Measurements from ENCODE around the gene ATP8A1.

Gene ATP8A1

DNA sequence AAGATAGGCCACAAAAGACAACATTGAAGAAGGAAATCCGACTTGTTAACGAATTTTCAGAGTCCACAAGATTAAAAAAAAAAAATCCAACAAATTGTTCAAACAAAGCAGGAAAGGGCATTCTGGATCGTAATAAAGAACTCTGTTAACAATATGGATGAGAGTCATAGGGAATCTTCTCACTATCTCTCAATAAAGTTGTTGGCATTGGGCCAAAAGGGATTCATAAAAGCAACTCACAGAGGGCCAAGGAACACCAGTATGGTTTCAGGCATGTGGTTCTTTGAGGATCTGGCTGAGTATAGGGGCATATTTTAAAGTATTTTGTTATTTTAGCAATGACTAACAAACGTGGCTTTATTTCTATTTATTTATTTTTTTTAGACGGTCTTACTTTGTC is 210.1 kb downstream of the ATP8A1 start:
- no peak overlapping the region for H2AFZ ChIP-seq (ENCODE audit: low read depth, low read length)
- no peak overlapping the region for H3K27ac ChIP-seq (ENCODE audit: low read length)
- peaks cover 20% of the 10 kb centered on the region for H3K36me3 ChIP-seq (replicated peaks; ENCODE audit: low read depth, low read length)
- no peaks in the 10 kb centered on the region for H3K27me3 ChIP-seq (ENCODE audit: low read depth, low read length)
- TF ChIP-seq EZH2phosphoT487 (IDR thresholded peaks at IDR 0.05; ENCODE audit: low read depth): no peak
- TF ChIP-seq, protein P1, sequence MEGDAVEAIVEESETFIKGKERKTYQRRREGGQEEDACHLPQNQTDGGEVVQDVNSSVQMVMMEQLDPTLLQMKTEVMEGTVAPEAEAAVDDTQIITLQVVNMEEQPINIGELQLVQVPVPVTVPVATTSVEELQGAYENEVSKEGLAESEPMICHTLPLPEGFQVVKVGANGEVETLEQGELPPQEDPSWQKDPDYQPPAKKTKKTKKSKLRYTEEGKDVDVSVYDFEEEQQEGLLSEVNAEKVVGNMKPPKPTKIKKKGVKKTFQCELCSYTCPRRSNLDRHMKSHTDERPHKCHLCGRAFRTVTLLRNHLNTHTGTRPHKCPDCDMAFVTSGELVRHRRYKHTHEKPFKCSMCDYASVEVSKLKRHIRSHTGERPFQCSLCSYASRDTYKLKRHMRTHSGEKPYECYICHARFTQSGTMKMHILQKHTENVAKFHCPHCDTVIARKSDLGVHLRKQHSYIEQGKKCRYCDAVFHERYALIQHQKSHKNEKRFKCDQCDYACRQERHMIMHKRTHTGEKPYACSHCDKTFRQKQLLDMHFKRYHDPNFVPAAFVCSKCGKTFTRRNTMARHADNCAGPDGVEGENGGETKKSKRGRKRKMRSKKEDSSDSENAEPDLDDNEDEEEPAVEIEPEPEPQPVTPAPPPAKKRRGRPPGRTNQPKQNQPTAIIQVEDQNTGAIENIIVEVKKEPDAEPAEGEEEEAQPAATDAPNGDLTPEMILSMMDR (IDR thresholded peaks at IDR 0.05; ENCODE audit: low read depth, low read length): no peak
- peaks cover 48% of the 10 kb centered on the region for H3K4me1 ChIP-seq (ENCODE audit: low read length)
- no peak overlapping the region for H3K4me3 ChIP-seq (ENCODE audit: low read length)
- H4K20me1 ChIP-seq (ENCODE audit: insufficient read depth, low read length): no peaks in the 10 kb centered on the region
- H3K9ac ChIP-seq (ENCODE audit: low read length): no peak overlapping the region
- H3K79me2 ChIP-seq (ENCODE audit: low read length): no peaks in the 10 kb centered on the region
- no peak overlapping the region for H3K4me2 ChIP-seq (ENCODE audit: low read length)
- no peaks in the 10 kb centered on the region for H3K9me3 ChIP-seq (ENCODE audit: insufficient read depth, low read length)

DNA sequence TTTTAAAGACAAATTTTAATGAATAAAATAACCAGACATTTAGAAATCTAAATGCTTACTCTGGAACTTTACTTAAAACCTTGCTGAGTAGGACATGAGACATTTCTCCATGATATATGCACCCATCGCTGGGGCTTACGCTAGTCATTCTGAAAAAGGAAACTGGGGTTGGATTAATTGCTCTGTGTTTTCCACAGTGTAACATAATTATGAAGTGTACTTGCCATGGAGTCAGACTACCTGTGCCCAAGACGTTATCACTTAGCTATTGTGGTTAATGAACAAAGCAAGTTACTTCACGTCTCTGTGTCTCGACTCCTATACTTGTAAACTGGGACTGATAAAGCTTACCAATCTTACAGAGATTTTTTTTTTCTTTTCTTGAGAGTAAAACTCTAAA is 211.9 kb downstream of the ATP8A1 start:
- H3K27me3 ChIP-seq (ENCODE audit: low read depth, low read length): no peaks in the 10 kb centered on the region
- peak overlapping the region; percentile 34 for H3K4me3 ChIP-seq (ENCODE audit: low read length)
- TF ChIP-seq, protein P1 (IDR thresholded peaks at IDR 0.05; ENCODE audit: low read depth, low read length): no peak
- no peak for TF ChIP-seq EZH2phosphoT487 (IDR thresholded peaks at IDR 0.05; ENCODE audit: low read depth)
- peak overlapping the region; percentile 24 for H3K27ac ChIP-seq (ENCODE audit: low read length)
- no peaks in the 10 kb centered on the region for H3K79me2 ChIP-seq (ENCODE audit: low read length)
- peak overlapping the region; percentile 49 for H3K4me2 ChIP-seq (ENCODE audit: low read length)
- H2AFZ ChIP-seq (ENCODE audit: low read depth, low read length): peak overlapping the region; percentile 4; the same call in 1 of the 2 replicates
- H3K36me3 ChIP-seq (replicated peaks; ENCODE audit: low read depth, low read length): peaks cover 16% of the 10 kb centered on the region
- peak overlapping the region; percentile 11; the same call in 1 of the 2 replicates for H3K9ac ChIP-seq (ENCODE audit: low read length)
- H3K9me3 ChIP-seq (ENCODE audit: insufficient read depth, low read length): no peaks in the 10 kb centered on the region
- H4K20me1 ChIP-seq (ENCODE audit: insufficient read depth, low read length): no peaks in the 10 kb centered on the region
- peaks cover 54% of the 10 kb centered on the region for H3K4me1 ChIP-seq (ENCODE audit: low read length)

DNA sequence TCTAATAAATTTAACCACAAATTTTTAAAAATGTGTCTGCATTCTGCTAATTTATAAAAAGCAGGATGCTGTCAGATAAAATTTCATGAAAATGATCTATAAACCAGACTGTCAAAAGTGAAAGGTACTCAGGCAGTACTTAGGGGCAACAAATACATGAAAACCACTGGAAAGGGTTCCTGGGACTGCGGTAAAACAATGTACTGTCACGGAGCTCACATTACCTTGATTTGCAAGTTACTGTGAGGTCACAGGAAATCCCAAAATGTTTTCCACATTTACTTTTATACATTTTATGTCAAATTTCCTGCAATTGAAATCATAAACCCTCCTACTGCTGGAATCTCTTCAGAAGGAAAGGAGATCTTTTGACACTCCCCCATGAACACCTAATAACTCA is 214.3 kb downstream of the ATP8A1 start:
- Histone ChIP-seq H3K27ac (ENCODE audit: low read length) (peak overlapping the region; percentile 60), H3K79me2 (ENCODE audit: low read length) (no peaks in the 10 kb centered on the region), H2AFZ (ENCODE audit: low read depth, low read length) (no peak overlapping the region), H3K36me3 (replicated peaks; ENCODE audit: low read depth, low read length) (peaks cover 13% of the 10 kb centered on the region), H3K27me3 (ENCODE audit: low read depth, low read length) (no peaks in the 10 kb centered on the region), H3K4me2 (ENCODE audit: low read length) (peak overlapping the region; percentile 71), H4K20me1 (ENCODE audit: insufficient read depth, low read length) (no peaks in the 10 kb centered on the region), H3K9ac (ENCODE audit: low read length) (peak overlapping the region; percentile 31; the same call in 1 of the 2 replicates), H3K4me3 (ENCODE audit: low read length) (peak overlapping the region; percentile 26), H3K9me3 (ENCODE audit: insufficient read depth, low read length) (no peaks in the 10 kb centered on the region), H3K4me1 (ENCODE audit: low read length) (peaks cover 57% of the 10 kb centered on the region)
- TF ChIP-seq, protein P1 (IDR thresholded peaks at IDR 0.05; ENCODE audit: low read depth, low read length): no peak
- no peak for TF ChIP-seq EZH2phosphoT487 (IDR thresholded peaks at IDR 0.05; ENCODE audit: low read depth)

DNA sequence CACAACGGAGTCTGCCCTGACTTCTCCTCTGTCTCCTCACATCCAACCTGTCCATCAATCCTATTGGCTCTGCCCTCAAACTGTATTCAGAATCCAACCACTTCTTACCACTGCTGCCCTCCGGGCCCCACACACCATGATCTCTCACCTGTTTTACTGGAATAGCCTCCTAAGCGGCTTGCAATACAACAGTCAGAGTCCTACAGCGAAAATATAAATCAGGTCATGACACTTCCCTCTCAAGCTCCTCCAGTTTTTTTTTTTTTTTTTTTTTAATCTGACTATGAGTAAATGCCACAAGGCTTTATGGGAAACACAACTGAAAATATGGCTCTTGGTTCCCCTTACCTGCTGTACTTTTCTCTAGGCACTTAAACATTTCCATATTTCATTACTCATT is 216.8 kb downstream of the ATP8A1 start:
- H3K27me3 ChIP-seq (ENCODE audit: low read depth, low read length): no peaks in the 10 kb centered on the region
- peaks cover 50% of the 10 kb centered on the region for H3K4me1 ChIP-seq (ENCODE audit: low read length)
- H2AFZ ChIP-seq (ENCODE audit: low read depth, low read length): no peak overlapping the region
- H3K9me3 ChIP-seq (ENCODE audit: insufficient read depth, low read length): no peaks in the 10 kb centered on the region
- H3K4me2 ChIP-seq (ENCODE audit: low read length): peak overlapping the region; percentile 17
- H4K20me1 ChIP-seq (ENCODE audit: insufficient read depth, low read length): no peaks in the 10 kb centered on the region
- H3K4me3 ChIP-seq (ENCODE audit: low read length): no peak overlapping the region
- no peak overlapping the region for H3K9ac ChIP-seq (ENCODE audit: low read length)
- no peaks in the 10 kb centered on the region for H3K79me2 ChIP-seq (ENCODE audit: low read length)
- no peak overlapping the region for H3K27ac ChIP-seq (ENCODE audit: low read length)
- H3K36me3 ChIP-seq (replicated peaks; ENCODE audit: low read depth, low read length): peaks cover 13% of the 10 kb centered on the region
- TF ChIP-seq, protein P1 (IDR thresholded peaks at IDR 0.05; ENCODE audit: low read depth, low read length): no peak
- no peak for TF ChIP-seq EZH2phosphoT487 (IDR thresholded peaks at IDR 0.05; ENCODE audit: low read depth)

Data from OCI-LY3 (cell line).